Thoracic aorta (tissue), 2 donors: Measurements from ENCODE around the gene PITPNM3. TPM values are rescaled to one million over a fixed set of nuclear protein-coding genes. Genes with fewer than 3 reads are reported as not detected.
"Not testable (repeated sequence)": the region's sequence is repeated elsewhere in the genome, so short reads cannot be mapped to it uniquely, and the experiment has no call there.

ENCODE experiments used
- ATAC-seq: fragments of 150-250 bp; one replicate; pipeline ENCODE4 v1.8.0; 2017; ENCODE audit warnings: low read depth; ENCODE audit not compliant: insufficient number of reproducible peaks, low FRiP score
- DNase-seq: peaks from one replicate; pipeline ENCODE4 v3.0.0-alpha.2; 2020; ENCODE audit warnings: low spot score
- H3K27ac ChIP-seq, 2 donors: fragments of 200-600 bp; sonication (generic); 1 replicate in 1 of 2; 2 replicates in 1 of 2; pipeline ENCODE4 v1.5.1; 2016; ENCODE audit warnings: mild to moderate bottlenecking in 2 of 2, moderate library complexity in 2 of 2
- H3K27me3 ChIP-seq: fragments of 200-600 bp; sonication (generic); replicated peaks from 2 replicates; pipeline ENCODE4 v1.6.0; 2016; ENCODE audit warnings: mild to moderate bottlenecking; ENCODE audit not compliant: insufficient read depth
- H3K36me3 ChIP-seq: fragments of 200-600 bp; sonication (generic); one replicate; pipeline ENCODE4 v1.5.1; 2016
- H3K4me1 ChIP-seq, 2 donors: fragments of 200-600 bp; sonication (generic); 1 replicate in 1 of 2; 2 replicates in 1 of 2; pipeline versions ENCODE4 v1.5.1 to v1.6.0; 2016; ENCODE audit warnings: low read depth in 2 of 2, mild to moderate bottlenecking in 1 of 2; ENCODE audit not compliant: control insufficient read depth in 1 of 2
- H3K4me3 ChIP-seq: fragments of 200-600 bp; sonication (generic); 2 replicates; pipeline ENCODE4 v1.5.1; 2016; ENCODE audit warnings: mild to moderate bottlenecking
- H3K9me3 ChIP-seq: fragments of 200-600 bp; sonication (generic); 2 replicates; pipeline ENCODE4 v1.5.1; 2016
- total RNA-seq, 2 donors: library from RNA; depleted of rRNA; stranded (reverse); fragments of >200 nt; gene quantifications; one replicate each; pipeline versions ENCODE4 v1.1.0 to v1.2.3, GENCODE V29; 2016
- TF ChIP-seq, protein P1 (sequence below): fragments of 200-600 bp; sonication (generic); IDR thresholded peaks from one replicate; pipeline ENCODE4 v1.5.1; 2019; ENCODE audit warnings: antibody characterized with exemption

Gene PITPNM3
- total RNA-seq, 2 donors from 2014 or later: 1.8 to 3.1 TPM

- no peak for DNase-seq
- peaks cover 5 to 15% of the 10 kb centered on the region in 2 donors for H3K4me1 ChIP-seq
- no peaks in the 10 kb centered on the region for H3K27me3 ChIP-seq
- no peak for ATAC-seq
- H3K36me3 ChIP-seq: peaks cover 4% of the 10 kb centered on the region
- H3K9me3 ChIP-seq: no peaks in the 10 kb centered on the region
- no peak overlapping the region for H3K27ac ChIP-seq
- TF ChIP-seq, protein P1, sequence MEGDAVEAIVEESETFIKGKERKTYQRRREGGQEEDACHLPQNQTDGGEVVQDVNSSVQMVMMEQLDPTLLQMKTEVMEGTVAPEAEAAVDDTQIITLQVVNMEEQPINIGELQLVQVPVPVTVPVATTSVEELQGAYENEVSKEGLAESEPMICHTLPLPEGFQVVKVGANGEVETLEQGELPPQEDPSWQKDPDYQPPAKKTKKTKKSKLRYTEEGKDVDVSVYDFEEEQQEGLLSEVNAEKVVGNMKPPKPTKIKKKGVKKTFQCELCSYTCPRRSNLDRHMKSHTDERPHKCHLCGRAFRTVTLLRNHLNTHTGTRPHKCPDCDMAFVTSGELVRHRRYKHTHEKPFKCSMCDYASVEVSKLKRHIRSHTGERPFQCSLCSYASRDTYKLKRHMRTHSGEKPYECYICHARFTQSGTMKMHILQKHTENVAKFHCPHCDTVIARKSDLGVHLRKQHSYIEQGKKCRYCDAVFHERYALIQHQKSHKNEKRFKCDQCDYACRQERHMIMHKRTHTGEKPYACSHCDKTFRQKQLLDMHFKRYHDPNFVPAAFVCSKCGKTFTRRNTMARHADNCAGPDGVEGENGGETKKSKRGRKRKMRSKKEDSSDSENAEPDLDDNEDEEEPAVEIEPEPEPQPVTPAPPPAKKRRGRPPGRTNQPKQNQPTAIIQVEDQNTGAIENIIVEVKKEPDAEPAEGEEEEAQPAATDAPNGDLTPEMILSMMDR: no peak
- no peak overlapping the region for H3K4me3 ChIP-seq
Observed at GRCh38 chr17:6575596-6575988, 19.2 kb upstream of the PITPNM3 start.

- ATAC-seq: no peak
- Histone ChIP-seq H3K4me3 (no peak overlapping the region), H3K9me3 (no peaks in the 10 kb centered on the region), H3K27me3 (no peaks in the 10 kb centered on the region), H3K4me1 (peaks cover 5 to 15% of the 10 kb centered on the region in 2 donors), H3K36me3 (peaks cover 4% of the 10 kb centered on the region), H3K27ac (no peak overlapping the region)
- peak; percentile 24 for DNase-seq
- TF ChIP-seq, protein P1: no peak
Observed at GRCh38 chr17:6574687-6575595, 18.6 kb upstream of the PITPNM3 start.

DNA sequence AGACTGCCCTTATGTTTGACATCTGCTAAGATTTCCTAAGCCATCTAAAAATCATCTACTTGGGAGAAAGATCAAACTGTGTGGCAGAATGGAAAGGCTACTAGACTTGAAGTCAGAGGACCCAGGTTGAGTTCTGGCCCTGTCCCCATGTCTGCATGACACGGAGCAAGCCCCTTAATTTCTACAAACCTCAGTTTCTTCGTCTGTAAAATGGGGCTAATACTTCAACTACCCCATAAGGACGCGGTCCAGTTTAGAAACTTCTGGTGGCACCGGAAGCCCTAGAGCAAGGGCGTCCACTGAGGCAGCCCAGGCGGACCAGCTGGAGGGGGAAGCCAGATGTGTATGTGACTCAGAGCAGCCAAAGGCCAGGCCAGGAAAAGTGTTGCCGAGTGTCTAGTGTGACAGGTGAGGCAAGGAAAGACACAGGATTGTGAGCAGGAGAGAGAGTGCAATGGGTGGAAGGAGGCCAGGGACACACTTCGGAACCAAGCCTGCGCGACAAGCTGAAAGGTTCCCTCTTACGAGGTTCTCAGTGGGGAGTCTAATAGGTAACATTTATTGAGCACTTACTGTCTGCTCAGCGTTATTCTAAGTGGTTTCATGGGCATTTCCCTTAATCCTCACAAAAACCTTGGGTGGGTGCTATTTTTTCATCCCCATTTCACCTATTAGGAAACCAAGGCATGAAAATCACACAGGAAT is 17.8 kb upstream of the PITPNM3 start:
- no peak overlapping the region for H3K27ac ChIP-seq
- TF ChIP-seq, protein P1: no peak
- H3K36me3 ChIP-seq: peaks cover 4% of the 10 kb centered on the region
- ATAC-seq: no peak
- DNase-seq: no peak
- peaks cover 5 to 15% of the 10 kb centered on the region in 2 donors for H3K4me1 ChIP-seq
- H3K27me3 ChIP-seq: no peaks in the 10 kb centered on the region
- no peaks in the 10 kb centered on the region for H3K9me3 ChIP-seq
- no peak overlapping the region for H3K4me3 ChIP-seq

DNA sequence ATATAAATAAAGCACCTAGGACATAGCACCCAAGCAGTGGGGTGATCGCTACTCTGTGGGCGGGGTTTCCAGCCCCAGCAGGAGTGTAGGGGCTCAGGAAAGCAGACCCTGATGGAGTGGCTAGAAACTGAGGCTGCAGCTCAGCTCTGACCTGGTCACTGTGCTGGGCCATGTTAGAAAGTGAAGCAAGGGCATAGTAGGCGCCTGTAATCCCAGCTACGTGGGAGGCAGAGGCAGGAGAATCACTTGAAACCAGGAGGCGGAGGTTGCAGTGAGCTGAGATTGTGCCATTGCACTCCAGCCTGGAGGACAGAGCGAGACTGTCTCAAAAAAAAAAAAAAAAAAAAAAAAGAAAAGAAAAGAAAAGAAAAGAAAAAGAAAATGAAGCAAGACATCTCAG is 17.1 kb upstream of the PITPNM3 start:
- ATAC-seq, H3K4me3 ChIP-seq: not testable (repeated sequence)
- H3K4me1 ChIP-seq: peaks cover 5 to 15% of the 10 kb centered on the region in 2 donors

DNA sequence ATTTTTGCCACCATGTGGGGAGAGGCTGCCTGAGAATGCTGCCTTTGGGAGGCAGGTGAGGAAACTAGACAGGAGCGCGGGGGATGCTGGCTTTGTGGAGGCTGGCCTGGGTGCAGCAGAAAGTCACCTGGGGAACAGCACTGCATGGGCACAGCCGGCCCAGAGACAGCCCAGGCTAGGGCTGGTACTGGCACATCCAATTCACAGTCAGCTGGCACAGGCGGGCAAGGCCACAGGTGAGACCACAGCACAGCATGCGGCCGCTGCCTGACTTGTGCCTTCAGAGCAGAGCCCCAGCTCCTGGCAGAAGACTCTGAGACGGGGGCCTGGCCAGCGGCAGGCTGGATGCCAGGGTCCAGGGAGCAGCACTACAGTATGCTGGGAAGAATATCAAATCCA is 16.6 kb upstream of the PITPNM3 start:
- no peaks in the 10 kb centered on the region for H3K9me3 ChIP-seq
- no peak for ATAC-seq
- H3K4me1 ChIP-seq: peaks cover 5 to 15% of the 10 kb centered on the region in 2 donors
- TF ChIP-seq, protein P1: no peak
- no peaks in the 10 kb centered on the region for H3K27me3 ChIP-seq
- H3K27ac ChIP-seq: no peak overlapping the region
- DNase-seq: no peak
- H3K4me3 ChIP-seq: no peak overlapping the region
- H3K36me3 ChIP-seq: peaks cover 4% of the 10 kb centered on the region

More for the DNA sequence above, 17.1 kb upstream of the PITPNM3 start:
- H3K36me3 ChIP-seq, DNase-seq, H3K27me3 ChIP-seq, H3K9me3 ChIP-seq, H3K27ac ChIP-seq: not testable (repeated sequence)
